GM21515 (cell line): ENCODE data around the gene CCDC150.
"Not testable (repeated sequence)": the region's sequence is repeated elsewhere in the genome, so short reads cannot be mapped to it uniquely, and the experiment has no call there.

Source experiments
- ATAC-seq: cut with Tn5 transposase; IDR thresholded peaks from one replicate; pipeline ENCODE4 v1.9.1; 2021; ENCODE audit not compliant: unreplicated experiment

Gene CCDC150

GRCh38 chr2:196639180-196640030, at the start of gene CCDC150:
CCDC150 (plus strand) TSS chr2:196639715; CDS start chr2:196639767, 52 bp downstream.
- peak; percentile 100 for ATAC-seq

GRCh38 chr2:196590286-196590685, 49.2 kb upstream of the CCDC150 start:
- no peak for ATAC-seq

GRCh38 chr2:196591004-196591403, 48.5 kb upstream of the CCDC150 start:
- ATAC-seq: no peak

DNA sequence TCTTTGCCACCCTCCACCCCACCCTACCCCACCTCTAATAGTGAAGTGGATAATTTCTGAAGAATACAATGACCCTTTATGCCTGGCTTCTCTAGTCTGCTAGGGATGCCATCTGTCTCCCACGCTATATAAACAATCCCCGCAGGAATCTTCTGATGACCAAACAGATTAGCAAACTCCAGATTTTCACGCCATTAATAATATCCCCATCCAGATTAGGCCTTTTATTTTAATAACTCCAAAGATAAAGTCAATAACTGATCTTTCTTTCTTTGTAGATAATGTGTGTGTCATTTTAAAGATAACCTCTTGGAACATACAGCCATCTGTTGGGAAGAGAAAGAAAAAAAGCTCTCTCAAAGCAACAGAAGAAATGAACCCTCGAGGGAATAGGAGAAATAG, 47.9 kb upstream of the CCDC150 start:
- no peak for ATAC-seq

DNA sequence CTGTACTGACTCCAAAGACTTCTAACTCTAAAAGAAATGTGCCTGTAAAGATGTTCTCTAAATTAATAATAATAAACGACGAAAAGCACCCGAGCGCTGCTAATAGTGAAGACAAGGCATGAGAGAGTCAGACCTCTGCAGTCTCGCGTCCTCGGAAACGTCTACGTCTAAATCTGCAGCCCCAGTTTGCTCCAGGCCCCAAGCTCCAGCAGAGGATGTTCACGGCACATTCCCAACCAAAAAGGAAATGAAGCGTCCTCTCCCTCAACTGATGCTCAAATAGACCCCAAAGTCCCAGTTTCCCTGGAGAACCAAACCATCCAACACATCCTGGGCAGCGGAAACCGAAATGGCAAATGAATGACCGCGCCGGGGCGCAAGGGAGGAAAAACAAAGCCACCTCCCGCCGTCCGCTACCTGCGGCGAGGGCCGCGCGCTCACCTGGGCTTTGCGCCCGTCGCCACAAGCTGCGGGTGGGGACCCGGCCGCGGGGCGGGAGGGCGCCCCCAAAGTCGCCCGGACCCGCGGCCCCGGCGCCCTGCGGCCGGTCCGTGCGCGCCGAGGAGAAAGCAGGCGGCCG, 47.1 kb upstream of the CCDC150 start:
- ATAC-seq: peak; percentile 16

GRCh38 chr2:196592911-196593881, 46.3 kb upstream of the CCDC150 start, which contains the start of gene HECW2:
HECW2 (minus strand) TSS chr2:196593554.
- ATAC-seq: peak; percentile 68

DNA sequence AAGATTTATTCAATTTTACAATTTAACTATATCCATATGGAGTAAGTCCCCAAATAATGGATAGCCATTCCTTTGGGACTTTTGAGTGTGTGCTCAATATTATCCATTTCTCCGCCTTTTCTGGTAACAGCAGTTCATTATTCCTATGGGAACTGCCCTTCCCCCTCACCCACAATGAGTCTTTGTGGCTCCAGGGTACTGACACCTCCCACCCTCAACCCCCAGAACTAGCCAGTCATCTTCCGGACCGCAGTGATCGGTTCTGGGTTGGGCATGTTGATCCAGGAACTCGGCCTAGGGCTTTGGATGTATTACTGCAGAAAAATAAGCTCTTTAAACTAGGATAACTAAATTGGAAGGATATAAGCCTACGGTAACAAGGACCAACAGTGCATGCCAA, 45.4 kb upstream of the CCDC150 start:
- no peak for ATAC-seq

DNA sequence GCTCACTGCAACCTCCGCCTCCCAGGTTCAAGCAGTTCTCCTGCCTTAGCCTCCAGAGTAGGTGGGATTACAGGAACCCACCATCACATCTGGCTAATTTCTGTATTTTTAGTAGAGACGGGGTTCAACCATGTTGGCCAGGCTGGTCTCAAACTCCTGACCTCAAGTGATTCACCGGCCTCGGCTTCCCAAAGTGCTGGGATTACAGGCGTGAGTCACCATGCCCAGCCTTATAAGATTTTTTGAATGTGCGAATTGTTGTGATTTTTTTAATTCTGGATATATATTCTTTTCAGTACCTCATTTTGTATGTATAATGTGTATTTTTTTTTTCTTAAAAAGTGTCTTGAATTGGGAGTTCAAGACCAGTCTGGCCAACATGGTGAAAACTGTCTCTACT, 42.0 kb upstream of the CCDC150 start:
- no peak for ATAC-seq

- ATAC-seq: no peak
Observed at GRCh38 chr2:196598412-196598811, 41.1 kb upstream of the CCDC150 start.

DNA sequence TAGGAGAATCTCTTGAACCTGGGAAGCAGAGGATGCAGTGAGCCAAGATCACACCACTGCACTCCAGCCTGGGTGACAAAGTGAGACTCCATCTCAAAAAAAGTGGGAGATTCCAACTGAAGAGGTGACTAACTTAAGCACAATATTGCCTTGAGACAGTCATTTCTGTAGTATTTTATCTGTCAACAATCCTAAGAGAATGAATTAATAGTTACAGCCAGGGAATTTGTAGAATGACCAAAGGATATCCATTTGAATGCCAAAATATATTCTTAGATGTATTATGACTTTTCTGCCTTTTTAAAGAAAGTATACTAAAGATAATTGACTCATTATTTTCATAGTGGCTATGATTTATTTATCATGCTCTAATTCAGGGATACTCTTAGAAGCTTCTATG, 40.7 kb upstream of the CCDC150 start:
- ATAC-seq: no peak

GRCh38 chr2:196601430-196602306, 37.8 kb upstream of the CCDC150 start:
- ATAC-seq: no peak

DNA sequence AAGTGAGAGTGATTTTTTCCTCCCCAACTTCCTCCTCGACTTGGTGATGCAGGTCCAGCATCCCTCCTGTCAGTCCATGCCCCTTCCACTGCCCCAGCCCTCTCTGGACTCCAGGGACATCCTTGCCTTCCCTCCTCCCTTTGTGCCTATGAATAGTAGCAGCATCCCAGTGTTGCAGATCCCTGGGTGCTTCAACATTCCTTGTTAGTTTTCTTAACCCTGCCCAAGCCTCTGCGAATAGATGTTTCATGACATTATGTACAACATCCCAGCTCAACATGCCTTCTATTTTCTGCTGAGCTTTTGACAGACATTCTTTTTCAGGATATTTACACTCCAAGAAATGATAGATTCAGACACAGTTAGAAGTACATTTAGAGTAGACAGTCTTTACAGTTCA, 35.3 kb upstream of the CCDC150 start:
- no peak for ATAC-seq

- ATAC-seq: no peak
Observed at GRCh38 chr2:196606516-196606915, 33.0 kb upstream of the CCDC150 start.

- ATAC-seq: no peak
Observed at GRCh38 chr2:196607073-196607472, 32.4 kb upstream of the CCDC150 start.

DNA sequence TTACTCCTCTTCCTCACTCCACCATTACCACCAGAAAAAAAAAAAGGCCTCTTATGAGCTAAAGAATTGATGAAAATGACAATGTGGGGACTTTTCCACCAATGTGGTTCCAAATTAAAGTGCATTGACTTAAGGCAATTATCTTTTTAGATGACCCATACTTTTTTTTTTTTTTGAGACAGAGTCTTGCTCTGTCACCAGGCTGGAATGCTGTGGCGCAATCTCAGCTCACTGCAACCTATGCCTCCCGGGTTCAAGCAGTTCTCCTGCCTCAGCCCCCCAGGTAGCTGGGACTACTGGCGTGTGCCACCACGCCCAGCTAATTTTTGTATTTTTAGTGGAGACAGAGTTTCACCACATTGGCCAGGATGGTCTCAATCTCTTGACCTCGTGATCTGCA, 31.6 kb upstream of the CCDC150 start:
- not testable (repeated sequence) for ATAC-seq

DNA sequence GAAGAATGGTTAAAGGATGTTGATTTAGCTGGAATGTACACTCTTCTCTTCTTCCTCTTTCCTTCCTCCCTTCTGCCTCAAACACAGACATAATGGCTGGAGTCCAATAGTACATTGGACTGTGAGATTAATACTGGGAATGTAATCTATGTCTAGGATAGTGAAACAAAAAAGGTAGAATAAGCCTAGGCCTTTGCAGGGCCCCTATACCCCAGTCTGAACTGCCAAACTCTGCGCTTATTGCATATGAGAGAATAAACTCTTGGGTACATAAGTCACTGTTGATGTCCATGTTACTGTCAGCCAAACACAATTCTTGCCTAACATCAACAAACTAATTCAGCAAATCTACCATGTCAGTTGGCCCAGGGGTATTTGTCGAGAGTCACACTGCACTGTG, 29.7 kb upstream of the CCDC150 start:
- ATAC-seq: no peak

- ATAC-seq: no peak
Observed at GRCh38 chr2:196610796-196611195, 28.7 kb upstream of the CCDC150 start.

DNA sequence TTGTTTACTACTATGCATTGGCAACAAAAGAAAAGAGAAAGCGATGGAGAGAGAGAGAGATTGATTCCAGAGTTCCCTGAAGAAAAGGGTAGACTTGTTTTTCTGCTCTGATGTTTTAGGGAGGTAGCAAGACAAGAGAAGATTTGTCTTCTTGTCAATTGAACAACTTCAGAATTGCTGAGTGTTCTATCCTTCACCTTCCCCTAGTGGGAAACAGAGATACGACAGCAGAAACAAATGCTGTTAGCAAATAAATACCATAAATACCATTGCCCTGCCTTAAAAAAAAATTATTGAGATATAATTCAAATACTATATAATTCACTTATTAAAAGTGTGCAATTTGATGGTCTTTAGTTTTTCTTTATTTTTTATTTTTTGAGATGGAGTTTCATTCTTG, 26.2 kb upstream of the CCDC150 start:
- ATAC-seq: no peak

- no peak for ATAC-seq
Observed at GRCh38 chr2:196617430-196617829, 22.1 kb upstream of the CCDC150 start.

DNA sequence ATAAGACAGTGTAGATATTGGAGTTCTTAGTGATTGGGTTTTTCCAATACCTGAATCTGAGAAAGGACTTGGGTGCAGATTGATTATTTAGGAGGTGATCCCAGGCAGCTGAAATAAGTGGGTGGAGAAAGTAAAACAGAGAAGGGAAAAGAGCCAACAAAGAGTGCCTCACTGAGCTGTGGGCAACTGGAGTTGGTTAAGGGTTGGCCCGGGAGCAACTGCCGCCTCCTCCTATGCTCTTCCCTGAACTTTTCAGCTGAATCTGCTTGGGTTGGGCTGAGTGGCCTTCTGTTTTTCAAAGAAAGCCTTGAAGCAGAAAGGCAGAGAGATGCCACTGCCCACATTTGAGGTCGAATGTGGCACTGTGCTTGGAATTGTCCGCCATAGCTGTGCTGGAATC, 20.9 kb upstream of the CCDC150 start:
- no peak for ATAC-seq
